SKM-1 treated with dmso at 0.1 percent for 144 hours (cell line): Measurements from ENCODE around the gene SLC4A3.
A peak's percentile ranks its signal among the peaks of the same experiment; 100 is the strongest.

Experiments used
- DNase-seq: peaks from one replicate; lab custom pipeline; 2025; ENCODE audit not compliant: unreplicated experiment; lab: John Stamatoyannopoulos, UW

SLC4A3 gene

DNA sequence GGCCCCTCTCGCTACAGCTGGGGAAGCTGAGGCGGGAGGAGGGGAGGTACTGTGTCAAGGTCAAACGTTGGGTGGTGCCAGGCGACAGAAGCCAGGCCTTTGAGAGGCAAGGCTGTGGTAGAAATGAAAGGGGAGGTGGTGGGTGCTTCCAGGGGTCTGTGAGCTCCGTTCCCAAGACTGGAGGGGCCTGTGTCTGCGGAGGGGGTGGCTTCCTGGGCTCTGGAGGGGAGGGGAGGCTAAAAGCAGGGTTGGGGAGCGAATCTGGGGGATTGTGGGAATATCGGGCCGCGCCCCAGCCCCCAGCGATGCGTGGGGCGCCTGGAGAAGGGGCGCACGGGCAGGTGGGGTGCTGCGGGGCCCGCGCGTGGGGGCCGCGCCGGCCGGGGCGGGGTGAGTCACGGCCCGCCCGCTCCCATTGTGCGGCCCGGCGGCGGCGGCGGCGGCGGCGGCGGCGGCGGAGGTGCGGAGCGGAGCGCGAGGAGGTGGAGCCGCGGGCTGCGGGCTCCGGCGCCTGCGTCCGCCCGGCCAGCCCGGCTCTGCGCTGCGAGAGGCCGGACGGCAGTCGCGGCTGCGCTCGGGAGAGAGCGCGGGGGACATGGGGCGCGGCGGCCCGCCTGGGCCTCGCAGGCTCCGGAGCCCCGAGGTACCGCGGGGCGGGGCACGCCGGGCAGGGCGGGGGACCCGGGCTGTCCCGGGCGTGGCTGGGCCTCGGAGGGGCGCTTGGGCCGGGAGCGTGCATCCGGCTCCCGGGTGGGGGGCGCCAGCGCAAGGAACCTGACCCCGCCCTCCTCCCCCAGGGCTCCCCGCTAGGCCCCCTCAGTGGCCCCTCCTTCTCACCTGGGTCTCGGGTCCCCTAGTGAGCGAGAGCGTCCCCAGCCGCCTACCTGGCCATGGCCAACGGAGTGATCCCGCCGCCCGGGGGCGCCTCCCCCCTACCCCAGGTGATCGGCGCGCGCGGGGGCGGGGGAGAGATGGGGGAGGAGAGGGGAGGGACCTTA is at the start of gene SLC4A3:
Gene SLC4A3 (plus strand): TSS at position 528 of the 998 bp plus-strand sequence. CDS start 363 bp downstream, at position 891.
- DNase-seq, result no peak

- DNase-seq, result peak; percentile 76
These were observed 48.4 kb upstream of the SLC4A3 start for GRCh38 chr2:219578811-219579613.

DNA sequence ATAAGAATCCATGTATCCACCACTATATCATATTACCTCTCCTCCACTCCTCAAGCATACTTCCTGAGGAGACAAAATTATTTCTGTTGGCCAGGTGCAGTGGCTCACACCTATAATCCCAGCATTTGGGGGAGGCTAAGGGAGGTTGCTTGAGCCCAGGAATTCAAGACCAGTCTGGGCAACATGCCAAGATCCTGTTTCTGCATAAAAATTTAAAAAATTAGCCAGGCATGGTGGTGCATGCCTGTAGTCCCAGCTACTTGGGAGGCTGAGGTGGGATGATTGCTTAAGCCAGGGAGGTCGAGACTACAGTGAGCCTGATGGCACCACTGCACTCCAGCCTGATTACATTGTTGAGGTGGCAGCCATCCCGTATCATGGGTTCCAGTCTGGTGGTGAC is 46.1 kb upstream of the SLC4A3 start:
- DNase-seq, result no peak

DNA sequence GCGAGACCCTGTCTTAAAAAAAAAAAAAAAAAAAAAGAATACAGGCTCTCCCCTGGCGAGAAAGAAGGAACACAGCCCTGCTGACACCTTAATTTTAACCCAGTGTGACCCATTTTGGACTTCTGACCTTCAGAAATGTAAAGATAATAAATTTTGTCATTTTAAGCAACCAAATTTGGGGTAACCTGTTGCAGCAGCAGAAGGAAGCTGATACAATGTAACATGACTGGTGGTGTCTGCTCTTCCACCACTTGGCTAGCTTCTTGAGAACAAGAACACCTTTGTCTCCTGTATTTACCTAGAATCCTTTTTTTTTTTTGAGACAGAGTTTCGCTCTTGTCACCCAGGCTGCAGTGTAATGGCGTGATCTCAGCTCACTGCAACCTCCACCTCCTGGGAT is 36.3 kb upstream of the SLC4A3 start:
- no peak for DNase-seq

DNA sequence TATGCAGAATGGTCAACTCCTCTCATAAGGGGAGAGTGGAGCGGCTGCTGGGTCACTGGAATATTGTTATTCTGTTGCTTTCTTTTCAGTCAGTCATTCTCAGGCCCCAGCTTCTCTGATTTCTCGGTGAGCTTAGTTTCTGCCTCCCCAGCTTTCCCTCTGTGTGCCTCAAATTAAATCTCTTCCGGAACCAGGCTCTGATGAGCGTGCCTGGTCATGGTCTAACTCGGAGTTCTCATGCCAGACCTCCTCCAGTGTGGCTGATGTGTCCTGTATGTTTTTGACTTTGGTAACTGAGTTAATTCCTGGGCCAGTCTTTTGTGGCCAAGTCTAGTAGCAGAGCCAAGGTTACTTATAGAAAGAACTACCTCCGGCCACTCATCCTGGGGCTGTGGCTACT is 34.7 kb upstream of the SLC4A3 start:
- DNase-seq, result no peak

DNA sequence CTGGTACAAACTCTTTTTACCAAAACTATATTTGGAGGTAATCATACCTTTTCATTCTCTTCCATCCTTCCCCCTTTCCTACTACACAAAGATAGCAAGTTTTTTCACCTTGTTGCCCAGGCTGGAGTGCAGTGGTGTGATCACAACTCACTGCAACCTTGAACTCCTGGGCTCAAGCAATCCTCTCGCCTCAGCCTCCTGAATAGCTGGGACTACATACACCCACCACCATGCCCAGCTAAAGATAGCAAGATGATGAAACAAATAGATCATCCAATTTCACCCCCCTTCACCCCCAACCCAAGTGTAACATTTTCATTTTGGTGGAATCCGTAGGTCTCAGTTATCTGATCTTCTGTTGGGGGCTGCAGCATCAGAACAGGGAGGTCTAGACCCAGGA is 34.3 kb upstream of the SLC4A3 start:
- no peak for DNase-seq

- no peak for DNase-seq
These were observed 32.2 kb upstream of the SLC4A3 start for GRCh38 chr2:219595256-219595655.

DNA sequence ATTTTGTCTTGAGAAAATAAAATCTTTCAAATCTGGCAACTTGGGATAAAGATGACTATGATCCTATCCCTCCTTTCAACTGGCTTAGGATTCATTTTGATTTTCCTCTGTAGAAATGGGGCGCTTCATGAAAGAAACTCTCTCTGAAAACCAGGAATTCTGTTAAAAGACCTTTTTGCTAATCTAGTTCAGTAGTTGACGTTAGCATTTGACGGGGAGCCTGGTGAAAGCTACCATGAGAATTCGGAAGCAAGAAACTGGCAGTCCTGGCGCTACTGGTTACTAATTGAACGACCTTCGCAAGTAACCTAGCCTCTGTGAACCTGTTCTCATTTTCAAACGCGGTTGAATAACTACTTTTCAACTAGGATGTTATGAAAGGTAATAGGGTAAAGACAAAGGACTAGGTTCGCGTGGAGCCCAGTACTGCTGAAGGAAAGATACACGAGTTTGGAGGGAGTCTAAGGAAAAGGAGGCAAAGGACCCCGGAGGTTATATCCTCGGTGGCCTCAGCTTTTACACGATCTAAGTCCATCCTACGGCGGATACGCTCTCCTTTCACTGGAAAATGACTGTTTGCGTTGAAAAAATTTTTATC is 30.4 kb upstream of the SLC4A3 start:
- DNase-seq, result no peak

GRCh38 chr2:219597552-219598307 is 29.7 kb upstream of the SLC4A3 start, which contains the start of gene STK11IP:
Gene STK11IP (plus strand): TSS chr2:219597857. CDS start chr2:219598120, 263 bp downstream.
- DNase-seq, result peak; percentile 94

GRCh38 chr2:219598308-219599078 is 28.9 kb upstream of the SLC4A3 start:
- no peak for DNase-seq

DNA sequence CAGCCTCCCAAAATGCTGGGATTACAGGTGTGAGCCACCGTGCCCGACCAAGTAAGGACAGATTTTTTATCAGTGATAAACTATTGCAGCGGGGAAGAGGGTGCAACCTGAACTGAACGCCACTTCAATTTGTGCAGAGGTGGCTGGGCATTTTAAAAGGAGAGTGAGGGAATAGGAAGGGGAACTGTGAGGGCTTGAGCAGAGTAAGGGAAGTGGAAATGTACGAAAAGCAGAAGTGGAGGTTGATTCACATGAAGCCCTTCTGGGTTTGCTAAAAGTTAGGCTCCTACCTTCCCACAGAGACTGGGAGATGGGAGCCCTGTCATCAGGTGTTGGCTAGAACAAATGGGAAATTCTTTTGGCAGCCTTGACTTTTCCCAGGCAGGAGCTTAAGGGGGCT is 23.7 kb upstream of the SLC4A3 start:
- DNase-seq, result peak; percentile 89

GRCh38 chr2:219605607-219605954 is 21.8 kb upstream of the SLC4A3 start:
- DNase-seq, result no peak

DNA sequence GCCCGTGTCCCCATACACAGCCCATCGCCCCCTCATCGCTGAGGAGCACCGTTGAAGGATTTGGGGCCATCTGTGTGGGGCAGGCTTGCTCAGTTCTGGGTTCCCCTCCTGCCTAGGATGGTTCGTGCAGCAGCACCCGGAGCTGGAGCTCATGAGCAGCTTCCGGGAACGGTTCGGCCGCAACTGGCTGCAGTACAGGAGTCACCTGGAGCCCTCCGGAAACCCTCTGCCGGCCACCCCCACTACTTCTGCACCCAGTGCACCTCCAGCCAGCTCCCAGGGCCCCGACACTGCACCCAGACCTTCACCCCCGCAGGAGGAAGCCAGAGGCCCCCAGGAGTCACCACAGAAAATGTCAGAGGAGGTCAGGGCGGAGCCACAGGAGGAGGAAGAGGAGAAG is 19.5 kb upstream of the SLC4A3 start:
- no peak for DNase-seq

GRCh38 chr2:219608399-219608964 is 18.9 kb upstream of the SLC4A3 start:
- no peak for DNase-seq

GRCh38 chr2:219609149-219609750 is 18.2 kb upstream of the SLC4A3 start:
- no peak for DNase-seq

DNA sequence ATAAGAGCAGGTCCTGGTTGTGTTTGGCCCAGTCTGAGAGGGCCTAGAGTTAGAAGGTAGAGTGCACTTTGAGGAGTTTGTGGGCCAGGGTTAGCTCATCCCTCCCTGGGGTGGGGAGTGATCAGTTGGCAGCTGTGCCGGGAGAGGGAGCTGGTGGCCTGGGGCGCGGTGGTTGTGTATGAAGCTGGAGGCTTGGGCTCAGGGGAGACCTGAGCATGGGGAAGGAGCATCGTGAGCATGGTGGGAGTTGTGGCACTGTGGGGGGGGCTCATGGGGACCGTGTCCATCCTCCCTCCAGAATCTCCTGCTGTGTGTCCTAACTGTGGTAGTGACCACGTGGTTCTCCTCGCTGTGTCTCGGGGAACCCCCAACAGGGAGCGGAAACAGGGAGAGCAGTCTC is 16.1 kb upstream of the SLC4A3 start:
- DNase-seq, result no peak

DNA sequence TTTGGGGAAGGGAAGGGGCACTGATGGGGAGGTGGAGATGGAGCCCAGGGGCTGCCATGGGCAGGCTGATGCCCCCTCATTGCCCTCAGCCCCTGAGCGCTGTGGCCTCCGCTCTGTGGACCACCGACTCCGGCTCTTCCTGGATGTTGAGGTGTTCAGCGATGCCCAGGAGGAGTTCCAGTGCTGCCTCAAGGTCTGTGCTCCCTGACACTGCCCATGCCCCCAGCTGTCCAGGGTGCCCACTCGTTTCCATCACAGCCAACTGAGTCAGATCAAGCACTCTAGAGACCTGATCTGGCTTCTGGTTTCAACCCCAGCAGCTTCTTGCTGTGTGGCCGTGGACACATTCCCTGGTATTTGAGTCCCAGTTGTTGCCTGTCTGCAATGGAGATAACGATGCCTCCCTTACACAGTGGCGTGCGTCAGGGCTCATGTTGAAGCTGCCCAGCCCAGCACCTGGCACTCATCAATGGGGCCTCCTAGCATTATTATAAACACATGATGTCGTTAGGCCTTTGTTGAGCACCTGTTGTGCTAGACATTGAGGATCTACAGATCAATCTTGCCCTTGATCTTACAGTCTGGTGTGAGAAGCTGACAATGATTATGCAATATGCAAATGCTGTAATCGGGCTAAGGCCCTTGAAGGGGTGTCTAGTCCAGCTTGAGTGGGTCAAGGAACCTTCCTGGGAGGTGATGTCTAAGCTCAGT is 15.4 kb upstream of the SLC4A3 start:
- DNase-seq, result no peak

GRCh38 chr2:219612577-219613286 is 14.7 kb upstream of the SLC4A3 start:
- DNase-seq, result no peak
